H1 (cell line): ENCODE measurements around the gene ZC3H14. TPM values are rescaled to one million over a fixed set of nuclear protein-coding genes. Genes with fewer than 3 reads are reported as not detected.
A peak's percentile ranks its signal among the peaks of the same experiment; 100 is the strongest.

Experiments
- CTCF ChIA-PET: fragments of 300-600 bp; sonication (Branson Sonifier 250); formaldehyde crosslinking; loops from one replicate; lab custom pipeline; 2021; ENCODE audit not compliant: partially characterized antibody; lab: Charles Lee
- POLR2A ChIA-PET: fragments of 300-600 bp; sonication (Branson Sonifier 250); formaldehyde crosslinking; loops from one replicate; lab custom pipeline; 2021; ENCODE audit warnings: inconsistent platforms; ENCODE audit not compliant: partially characterized antibody; lab: Charles Lee
- DNase-seq, 2 experiments: peaks; one replicate each; pipeline versions ENCODE4 v3.0.0 to v3.0.0-alpha.2; 2010 to 2022; ENCODE audit warnings: low spot score in 2 of 2, low read depth in 1 of 2, mixed read lengths in 1 of 2
- FAIRE-seq: peaks from 2 replicates; lab custom pipeline; 2011; peaks lifted over from hg19 to GRCh38; lab: Jason Lieb, UNC
- H2AFZ ChIP-seq: 2 replicates; pipeline ENCODE4 v1.8.1; 2012; ENCODE audit warnings: low read length, inconsistent platforms
- H2AK5ac ChIP-seq: 2 replicates; pipeline ENCODE4 v1.6.1; 2013; ENCODE audit warnings: low read depth, low read length
- H2BK120ac ChIP-seq: replicated peaks from 2 replicates; pipeline ENCODE3; 2013; ENCODE audit warnings: low read depth, low read length, inconsistent platforms
- H2BK12ac ChIP-seq: 2 replicates; pipeline ENCODE4 v1.6.1; 2013; ENCODE audit warnings: low read depth, low read length
- H2BK15ac ChIP-seq: 2 replicates; pipeline ENCODE4 v1.6.1; 2013; ENCODE audit warnings: low read length
- H2BK20ac ChIP-seq: 2 replicates; pipeline ENCODE4 v1.6.1; 2013; ENCODE audit warnings: low read length
- H2BK5ac ChIP-seq: 2 replicates; pipeline ENCODE4 v1.6.1; 2013; ENCODE audit warnings: low read depth, low read length
- H3K14ac ChIP-seq: 2 replicates; pipeline ENCODE4 v1.6.1; 2013; ENCODE audit warnings: inconsistent platforms; ENCODE audit not compliant: insufficient read length
- H3K18ac ChIP-seq: 2 replicates; pipeline ENCODE4 v1.6.1; 2013; ENCODE audit warnings: low read length; ENCODE audit errors: extremely low read depth
- H3K23ac ChIP-seq: 2 replicates; pipeline ENCODE4 v1.6.1; 2013; ENCODE audit warnings: inconsistent platforms; ENCODE audit not compliant: insufficient read length
- H3K23me2 ChIP-seq: 2 replicates; pipeline ENCODE4 v1.6.1; 2013; ENCODE audit warnings: low read depth, low read length
- H3K27ac ChIP-seq: 2 replicates; pipeline ENCODE4 v1.6.1; 2011; ENCODE audit warnings: low read depth, low read length, inconsistent platforms
- H3K27me3 ChIP-seq, 4 experiments: replicated peaks in 1 of 4; 1 replicate in 1 of 4; 2 replicates in 3 of 4; pipeline versions ENCODE4 v1.6.1 to v1.8.1; 2011 to 2013; ENCODE audit warnings: low read length in 3 of 4, mild to moderate bottlenecking in 3 of 4, inconsistent platforms in 2 of 4, mixed read lengths in 2 of 4, moderate library complexity in 1 of 4; ENCODE audit not compliant: control insufficient read depth in 3 of 4, insufficient read depth in 3 of 4; ENCODE audit errors: extremely low read depth in 1 of 4
- H3K36me3 ChIP-seq, 4 experiments: 2 replicates each; pipeline versions ENCODE4 v1.6.1 to v1.8.1; 2011 to 2013; ENCODE audit warnings: mild to moderate bottlenecking in 4 of 4, low read length in 3 of 4, moderate library complexity in 2 of 4, control low read depth in 1 of 4, inconsistent platforms in 1 of 4; ENCODE audit not compliant: insufficient read depth in 4 of 4, control insufficient read depth in 2 of 4
- H3K4ac ChIP-seq: replicated peaks from 2 replicates; pipeline ENCODE3; 2013; ENCODE audit warnings: low read length, low read depth, mixed read lengths, inconsistent platforms; ENCODE audit not compliant: insufficient read length
- H3K4me1 ChIP-seq, 4 experiments: replicated peaks in 1 of 4; 1 replicate in 1 of 4; 2 replicates in 3 of 4; pipeline versions ENCODE4 v1.6.1 to v1.8.1; 2011 to 2013; ENCODE audit warnings: low read length in 3 of 4, inconsistent platforms in 2 of 4, mixed read lengths in 1 of 4; ENCODE audit not compliant: insufficient read depth in 4 of 4, control insufficient read depth in 3 of 4
- H3K4me2 ChIP-seq, 2 experiments: 2 replicates each; pipeline versions ENCODE4 v1.6.1 to v1.8.1; 2011 to 2013; ENCODE audit warnings: low read depth in 2 of 2, low read length in 2 of 2, control low read depth in 1 of 2, inconsistent platforms in 1 of 2, mild to moderate bottlenecking in 1 of 2; ENCODE audit not compliant: insufficient read depth in 1 of 2
- H3K4me3 ChIP-seq, 4 experiments: fragments of 200-600, 300-600 bp in 1 of 4; sonication (generic), shearing (Covaris generic), sonication (Bioruptor Twin) in 1 of 4; 2 replicates each; pipeline versions ENCODE4 v1.5.1 to v1.8.1; 2011 to 2016; ENCODE audit warnings: low read length in 4 of 4, low read depth in 3 of 4, control low read depth in 2 of 4, inconsistent platforms in 2 of 4, mild to moderate bottlenecking in 2 of 4, mixed read lengths in 1 of 4, moderate library complexity in 1 of 4; ENCODE audit not compliant: insufficient read depth in 2 of 4; ENCODE audit errors: extremely low read depth in 1 of 4
- H3K56ac ChIP-seq: replicated peaks from 2 replicates; pipeline ENCODE3; 2013; ENCODE audit warnings: low read depth, mild to moderate bottlenecking, mixed read lengths, low read length, inconsistent platforms; ENCODE audit not compliant: insufficient read length
- H3K79me1 ChIP-seq: 2 replicates; pipeline ENCODE4 v1.6.1; 2013; ENCODE audit warnings: low read depth, low read length, control low read depth
- H3K79me2 ChIP-seq, 2 experiments: 2 replicates each; pipeline versions ENCODE4 v1.6.1 to v1.8.1; 2012 to 2013; ENCODE audit warnings: low read length in 2 of 2, mild to moderate bottlenecking in 2 of 2, inconsistent platforms in 1 of 2; ENCODE audit not compliant: insufficient read depth in 2 of 2, control insufficient read depth in 1 of 2
- H3K9ac ChIP-seq, 4 experiments: replicated peaks in 1 of 4; 1 replicate in 1 of 4; 2 replicates in 3 of 4; pipeline versions ENCODE4 v1.6.1 to v1.8.1; 2011 to 2013; ENCODE audit warnings: low read depth in 3 of 4, low read length in 3 of 4, control low read depth in 2 of 4, mild to moderate bottlenecking in 2 of 4, moderate library complexity in 2 of 4, inconsistent platforms in 1 of 4; ENCODE audit errors: extremely low read depth in 1 of 4
- H3K9me3 ChIP-seq, 2 experiments: 2 replicates each; pipeline versions ENCODE4 v1.6.1 to v1.8.1; 2012 to 2013; ENCODE audit warnings: mild to moderate bottlenecking in 2 of 2, moderate library complexity in 2 of 2, control low read depth in 1 of 2, inconsistent platforms in 1 of 2, low read depth in 1 of 2, low read length in 1 of 2, mixed read lengths in 1 of 2; ENCODE audit not compliant: insufficient read depth in 2 of 2
- H4K20me1 ChIP-seq, 2 experiments: replicated peaks in 1 of 2; 2 replicates each; pipeline versions ENCODE3 to v1.8.1; 2011 to 2013; ENCODE audit warnings: inconsistent platforms in 2 of 2, low read length in 2 of 2, mild to moderate bottlenecking in 1 of 2; ENCODE audit not compliant: insufficient read depth in 2 of 2, control insufficient read depth in 1 of 2
- H4K5ac ChIP-seq: 2 replicates; pipeline ENCODE4 v1.6.1; 2013; ENCODE audit warnings: low read length, low read depth, mixed read lengths, inconsistent platforms; ENCODE audit not compliant: insufficient read length
- H4K8ac ChIP-seq: 2 replicates; pipeline ENCODE4 v1.8.0; 2013; ENCODE audit warnings: mild to moderate bottlenecking, moderate library complexity, low read length, inconsistent platforms; ENCODE audit not compliant: insufficient read depth; ENCODE audit errors: extremely low read depth
- H4K91ac ChIP-seq: replicated peaks from 2 replicates; pipeline ENCODE3; 2013; ENCODE audit warnings: low read length, mixed read lengths, inconsistent platforms; ENCODE audit not compliant: insufficient read length
- EZH2 ChIP-seq: fragments of 200-600 bp; sonication (generic); IDR thresholded peaks from 2 replicates; pipeline ENCODE4 v1.7.1; 2012; ENCODE audit warnings: low read depth, mild to moderate bottlenecking, moderate library complexity, low read length, inconsistent platforms; ENCODE audit not compliant: severe bottlenecking
- RAD21 ChIP-seq, 2 experiments: IDR thresholded peaks in 1 of 2; conservative IDR thresholded peaks in 1 of 2; 2 replicates each; pipeline ENCODE4 v1.6.1; 2011; ENCODE audit warnings: low read depth in 2 of 2, low read length in 2 of 2, improper control_type of control experiment in 1 of 2, inconsistent platforms in 1 of 2, mild to moderate bottlenecking in 1 of 2, moderate library complexity in 1 of 2
- SP4 ChIP-seq: IDR thresholded peaks from 2 replicates; pipeline ENCODE4 v1.6.1; 2012; ENCODE audit warnings: low read length, inconsistent platforms
- YY1 ChIP-seq: IDR thresholded peaks from 2 replicates; pipeline ENCODE4 v1.6.1; 2011; ENCODE audit warnings: low read depth, mild to moderate bottlenecking, low read length
- ZNF274 ChIP-seq: IDR thresholded peaks from 2 replicates; pipeline ENCODE4 v1.7.0; 2012; ENCODE audit warnings: low read length, borderline replicate concordance; ENCODE audit errors: extremely low read depth
- WGBS, 2 experiments: shearing (Covaris generic) in 1 of 2; methylation state at CpG; one replicate each; pipeline versions ENCODE4 v1.1.6 to v1.1.7; 2013 to 2015; ENCODE audit warnings: low lambda C conversion rate in 2 of 2, mixed read lengths in 2 of 2, inconsistent platforms in 1 of 2, low coverage in 1 of 2, missing lambda C conversion rate in 1 of 2; ENCODE audit not compliant: insufficient replicate concordance in 2 of 2, insufficient coverage in 1 of 2, insufficient read length in 1 of 2; ENCODE audit errors: extremely low coverage in 1 of 2, missing lambda C conversion rate in 1 of 2; 5-methylcytosine and 5-hydroxymethylcytosine counted together
- polyA plus RNA-seq, 7 experiments: library from polyadenylated mRNA; depleted of rRNA in 3 of 7; stranded (reverse) in 5 of 7; unstranded in 2 of 7; fragments of >200 nt in 5 of 7; fragments of 200-250 nt in 2 of 7; gene quantifications; 1 replicate in 5 of 7; 2 replicates in 1 of 7; 4 replicates in 1 of 7; pipeline versions ENCODE4 v1.2.1 to v1.2.3, GENCODE V29; 2011 to 2013; ENCODE audit warnings: missing spikeins in 2 of 7, mixed read lengths in 2 of 7
- total RNA-seq: library from RNA; stranded (reverse); fragmentation: NEBNext Ultra II Directional; extraction: Animal tissue kit (Norgen Biotek cat#: 25700); gene quantifications from 2 replicates; pipeline ENCODE4 v1.2.1, GENCODE V29; 2021

Gene ZC3H14
- total and polyA plus RNA-seq, 2 of the 8 experiments (the other 6 are each of a cell fraction or from before 2014, with no cell fraction given), result 86.0 to 99.1 TPM

- Histone ChIP-seq H3K23me2 (peaks cover 6% of the 10 kb centered on the region; the same call in 1 of the 2 replicates), H3K23ac (no peak overlapping the region), H3K14ac (no peak overlapping the region), H2BK15ac (no peak overlapping the region), H3K79me1 (no peaks in the 10 kb centered on the region), H4K5ac (no peak overlapping the region), H3K4me1 (peaks cover 0 to 10% (median 3%) of the 10 kb centered on the region in 4 experiments; a peak in 3 of 7 replicates), H2BK5ac (no peak overlapping the region), H2BK12ac (no peak overlapping the region), H4K20me1 (no peaks in the 10 kb centered on the region), H4K91ac (no peak overlapping the region), H2AK5ac (no peak overlapping the region), H3K36me3 (peaks cover 4 to 17% (median 8%) of the 10 kb centered on the region in 4 experiments; a peak in 6 of 8 replicates), H3K79me2 (peaks cover 0 to 14% of the 10 kb centered on the region in 2 experiments; a peak in 3 of 4 replicates), H3K18ac (no peak overlapping the region), H2BK120ac (no peak overlapping the region), H2BK20ac (no peak overlapping the region), H3K27me3 (no peaks in the 10 kb centered on the region), H4K8ac (no peak overlapping the region), H3K4ac (no peak overlapping the region), H3K4me2 (peak overlapping the region; percentile 56 to 79), H3K56ac (no peak overlapping the region), H2AFZ (no peak overlapping the region; the same call in 1 of the 2 replicates), H3K4me3 (peak overlapping the region; percentile 57 to 69 (median 62)), H3K9ac (peak overlapping the region in 1 of 4 experiments; percentile 25; a peak in 2 of 7 replicates), H3K9me3 (no peaks in the 10 kb centered on the region), H3K27ac (no peak overlapping the region)
- ChIA-PET POLR2A (interaction anchor here (0.6 to 2.8 kb wide), 4 partner anchors 11 to 230 kb away, joined by 3 to 12 read pairs (median 4); partner anchors contain the start of gene ZC3H14), CTCF (interaction anchor here (0.7 to 3.5 kb wide), 10 partner anchors 9 to 606 kb away, joined by 3 to 21 read pairs (median 4); no protein-coding TSS in a partner anchor)
- no peak for TF ChIP-seq SP4
- no peak for TF ChIP-seq RAD21 (IDR thresholded peaks at IDR 0.05 in 1 of 2, conservative IDR thresholded peaks at IDR 0.05 in 1 of 2; ENCODE audit: low read depth in 2 of 2, low read length in 2 of 2)
- no peak for TF ChIP-seq EZH2
- TF ChIP-seq ZNF274, result no peak
- no peak for TF ChIP-seq YY1
- peak in 1 of 2 experiments; percentile 52 for DNase-seq
- FAIRE-seq, result peak; percentile 52
- WGBS, 2 experiments, result 41% methylated on average over 18 of the region's 23 CpGs; no CpG with 5 or more reads in 1 of the 2 experiments
Observed at GRCh38 chr14:88551980-88552431, 10.8 kb upstream of the ZC3H14 start.
